Neuronal stem cell (in vitro differentiated cells): Measurements from ENCODE around the gene FGF8.

ENCODE experiments used
- DNase-seq: peaks from one replicate; pipeline ENCODE4 v3.0.0-alpha.2; 2013; ENCODE audit warnings: low spot score
- H2AFZ ChIP-seq: one replicate; pipeline ENCODE4 v1.6.1; 2013; ENCODE audit warnings: mild to moderate bottlenecking, low read length, inconsistent platforms
- H2AK5ac ChIP-seq: 2 replicates; pipeline ENCODE4 v1.6.1; 2013; ENCODE audit warnings: low read depth, mild to moderate bottlenecking, inconsistent platforms, low read length, moderate library complexity, mixed read lengths
- H2BK120ac ChIP-seq: 2 replicates; pipeline ENCODE4 v1.6.1; 2013; ENCODE audit warnings: low read depth, mild to moderate bottlenecking, inconsistent platforms, low read length, moderate library complexity, mixed read lengths
- H2BK12ac ChIP-seq: one replicate; pipeline ENCODE4 v1.6.1; 2013; ENCODE audit warnings: low read length, inconsistent platforms
- H2BK15ac ChIP-seq: 2 replicates; pipeline ENCODE4 v1.6.1; 2013; ENCODE audit warnings: mild to moderate bottlenecking, low read length, inconsistent platforms, mixed read lengths
- H2BK5ac ChIP-seq: one replicate; pipeline ENCODE4 v1.6.1; 2013; ENCODE audit warnings: inconsistent platforms, mild to moderate bottlenecking, low read length, moderate library complexity
- H3K14ac ChIP-seq: one replicate; pipeline ENCODE4 v1.6.1; 2013; ENCODE audit warnings: low read length, inconsistent platforms
- H3K18ac ChIP-seq: 2 replicates; pipeline ENCODE4 v1.6.1; 2013; ENCODE audit warnings: low read length, inconsistent platforms
- H3K23ac ChIP-seq: 2 replicates; pipeline ENCODE4 v1.6.1; 2013; ENCODE audit warnings: low read depth, mild to moderate bottlenecking, mixed read lengths, low read length, inconsistent platforms; ENCODE audit not compliant: poor library complexity
- H3K27ac ChIP-seq: replicated peaks from 3 replicates; pipeline ENCODE4 v1.5.1; 2013; ENCODE audit warnings: low read length, inconsistent platforms
- H3K27me3 ChIP-seq, 3 experiments: 2 replicates each; pipeline ENCODE4 v1.6.1; 2013; ENCODE audit warnings: low read length in 3 of 3, mild to moderate bottlenecking in 2 of 3, inconsistent platforms in 1 of 3, low read depth in 1 of 3, mixed read lengths in 1 of 3, moderate library complexity in 1 of 3; ENCODE audit not compliant: control insufficient read depth in 3 of 3, insufficient read depth in 3 of 3
- H3K36me3 ChIP-seq, 2 donors: replicated peaks in 1 of 2; 2 replicates each; pipeline ENCODE4 v1.6.1; 2013; ENCODE audit warnings: low read length in 2 of 2; ENCODE audit not compliant: control insufficient read depth in 2 of 2, insufficient read depth in 2 of 2
- H3K4ac ChIP-seq: 2 replicates; pipeline ENCODE4 v1.6.1; 2013; ENCODE audit warnings: inconsistent platforms, mild to moderate bottlenecking, low read length, moderate library complexity
- H3K4me1 ChIP-seq, 2 donors: 1 replicate in 1 of 2; 2 replicates in 1 of 2; pipeline ENCODE4 v1.6.1; 2013; ENCODE audit warnings: low read length in 2 of 2, low read depth in 1 of 2; ENCODE audit not compliant: control insufficient read depth in 2 of 2, insufficient read depth in 1 of 2
- H3K4me2 ChIP-seq: one replicate; pipeline ENCODE4 v1.6.1; 2013; ENCODE audit warnings: mild to moderate bottlenecking, low read length, inconsistent platforms; ENCODE audit not compliant: insufficient read depth, poor library complexity, severe bottlenecking
- H3K4me3 ChIP-seq, 2 donors: 2 replicates each; pipeline ENCODE4 v1.5.1; 2013; ENCODE audit warnings: low read length in 2 of 2, mild to moderate bottlenecking in 2 of 2, inconsistent platforms in 1 of 2, moderate library complexity in 1 of 2
- H3K79me1 ChIP-seq: one replicate; pipeline ENCODE4 v1.6.1; 2013; ENCODE audit warnings: low read depth, mild to moderate bottlenecking, inconsistent platforms, low read length, moderate library complexity
- H3K9ac ChIP-seq: one replicate; pipeline ENCODE4 v1.6.1; 2013; ENCODE audit warnings: mild to moderate bottlenecking, low read depth, low read length, inconsistent platforms; ENCODE audit not compliant: poor library complexity
- H3K9me3 ChIP-seq, 2 donors: replicated peaks in 1 of 2; 2 replicates each; pipeline versions ENCODE3 to v1.6.1; 2013; ENCODE audit warnings: low read length in 2 of 2, mild to moderate bottlenecking in 2 of 2, inconsistent platforms in 1 of 2, low read depth in 1 of 2, mixed read lengths in 1 of 2, moderate library complexity in 1 of 2; ENCODE audit not compliant: control insufficient read depth in 2 of 2, insufficient read depth in 1 of 2
- H4K8ac ChIP-seq: one replicate; pipeline ENCODE4 v1.6.1; 2013; ENCODE audit warnings: low read depth, mild to moderate bottlenecking, inconsistent platforms, low read length, moderate library complexity
- H4K91ac ChIP-seq: one replicate; pipeline ENCODE4 v1.6.1; 2013; ENCODE audit warnings: low read length, low read depth, mild to moderate bottlenecking, inconsistent platforms; ENCODE audit not compliant: poor library complexity
- WGBS, 2 donors: extraction: QIAGEN DNeasy Blood & Tissue Kit; methylation state at CpG; one replicate each; pipeline ENCODE4 v1.1.7; 2013; ENCODE audit warnings: missing lambda C conversion rate in 2 of 2, mixed read lengths in 1 of 2; ENCODE audit not compliant: insufficient read length in 2 of 2, insufficient replicate concordance in 1 of 2; ENCODE audit errors: extremely low coverage in 2 of 2; 5-methylcytosine and 5-hydroxymethylcytosine counted together

The FGF8 gene

DNA sequence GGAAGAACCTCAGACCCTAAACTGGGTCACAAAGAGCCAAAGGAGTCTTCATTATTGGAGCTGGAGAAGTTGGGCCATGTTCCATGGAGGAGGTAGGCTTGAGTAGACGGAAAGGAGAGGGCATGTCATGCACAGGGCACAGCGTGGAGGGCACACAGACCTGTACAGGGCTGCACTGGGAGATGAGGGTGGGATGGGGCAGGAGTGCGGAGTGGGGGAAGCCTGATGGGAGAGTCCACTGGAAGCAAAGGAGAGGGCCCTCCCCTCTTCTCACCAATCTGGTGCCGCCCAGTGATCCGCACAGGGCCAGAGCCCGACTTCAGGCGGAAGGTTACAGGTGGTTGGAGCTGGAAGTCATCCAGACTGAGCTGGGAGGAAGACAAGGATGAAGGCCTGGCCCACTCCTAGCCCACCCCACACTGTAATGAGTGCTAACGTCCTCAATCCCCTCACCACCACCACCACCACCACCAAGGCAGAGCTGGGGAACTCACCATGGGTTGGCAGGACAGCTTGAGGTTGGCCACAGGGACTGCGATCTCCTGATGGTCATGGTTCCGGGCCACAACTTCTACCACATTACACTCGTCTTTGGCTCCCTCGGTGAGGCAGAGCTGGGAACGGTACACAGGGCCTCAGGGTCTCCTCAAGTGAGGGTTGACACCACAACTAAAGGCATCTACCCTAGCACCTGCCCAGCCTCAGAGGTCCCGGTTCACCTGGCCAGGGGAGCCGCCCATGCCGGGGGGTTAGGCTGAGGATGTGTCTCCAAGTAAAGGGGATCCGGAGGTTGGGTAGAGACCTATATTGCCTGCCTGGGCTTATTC is 6.3 kb upstream of the FGF8 start:
- peak overlapping the region; percentile 84 for H3K4me2 ChIP-seq
- peaks cover 0 to 27% (median 23%) of the 10 kb centered on the region in 3 experiments for H3K27me3 ChIP-seq
- no peak overlapping the region for H3K27ac ChIP-seq
- H3K23ac ChIP-seq, result peak overlapping the region; percentile 0
- peak overlapping the region; percentile 13 for H2AK5ac ChIP-seq
- no peak for DNase-seq
- H3K9me3 ChIP-seq, result no peaks in the 10 kb centered on the region
- H2BK120ac ChIP-seq, result no peak overlapping the region
- H2BK15ac ChIP-seq, result no peak overlapping the region
- no peak overlapping the region for H3K14ac ChIP-seq
- no CpG with 5 or more reads among the region's 17 CpGs for WGBS, 2 donors
- H3K18ac ChIP-seq, result no peak overlapping the region
- H3K36me3 ChIP-seq, result peaks cover 14 to 34% of the 10 kb centered on the region in 2 donors
- peaks cover 1% of the 10 kb centered on the region for H3K79me1 ChIP-seq
- H3K4me3 ChIP-seq, result peak overlapping the region; percentile 74 to 91
- H3K4ac ChIP-seq, result no peak overlapping the region
- H2BK5ac ChIP-seq, result peak overlapping the region; percentile 45
- H2BK12ac ChIP-seq, result peak overlapping the region; percentile 18
- H4K91ac ChIP-seq, result no peak overlapping the region
- no peak overlapping the region for H4K8ac ChIP-seq
- peak overlapping the region; percentile 21 for H3K9ac ChIP-seq
- peak overlapping the region; percentile 89 for H2AFZ ChIP-seq
- peaks cover 12 to 31% of the 10 kb centered on the region in 2 donors for H3K4me1 ChIP-seq

- Histone ChIP-seq H3K27me3 (peaks cover 0 to 32% (median 26%) of the 10 kb centered on the region in 3 experiments), H2AK5ac (no peak overlapping the region), H2BK5ac (no peak overlapping the region), H4K91ac (no peak overlapping the region), H2BK15ac (no peak overlapping the region), H3K14ac (no peak overlapping the region), H2BK12ac (no peak overlapping the region), H3K36me3 (peaks cover 12 to 28% of the 10 kb centered on the region in 2 donors), H3K9ac (no peak overlapping the region), H3K4me1 (peaks cover 12 to 31% of the 10 kb centered on the region in 2 donors), H3K23ac (no peak overlapping the region), H2AFZ (no peak overlapping the region), H3K4ac (no peak overlapping the region), H3K18ac (no peak overlapping the region), H3K4me2 (no peak overlapping the region), H3K9me3 (no peaks in the 10 kb centered on the region), H3K27ac (no peak overlapping the region), H3K79me1 (peaks cover 1% of the 10 kb centered on the region), H4K8ac (no peak overlapping the region), H2BK120ac (no peak overlapping the region), H3K4me3 (peak overlapping the region in 1 of 2 donors; percentile 91)
- WGBS, 2 donors, result no CpG with 5 or more reads among the region's 7 CpGs
- no peak for DNase-seq
Measured at GRCh38 chr10:101781655-101781983, 5.7 kb upstream of the FGF8 start.

DNA sequence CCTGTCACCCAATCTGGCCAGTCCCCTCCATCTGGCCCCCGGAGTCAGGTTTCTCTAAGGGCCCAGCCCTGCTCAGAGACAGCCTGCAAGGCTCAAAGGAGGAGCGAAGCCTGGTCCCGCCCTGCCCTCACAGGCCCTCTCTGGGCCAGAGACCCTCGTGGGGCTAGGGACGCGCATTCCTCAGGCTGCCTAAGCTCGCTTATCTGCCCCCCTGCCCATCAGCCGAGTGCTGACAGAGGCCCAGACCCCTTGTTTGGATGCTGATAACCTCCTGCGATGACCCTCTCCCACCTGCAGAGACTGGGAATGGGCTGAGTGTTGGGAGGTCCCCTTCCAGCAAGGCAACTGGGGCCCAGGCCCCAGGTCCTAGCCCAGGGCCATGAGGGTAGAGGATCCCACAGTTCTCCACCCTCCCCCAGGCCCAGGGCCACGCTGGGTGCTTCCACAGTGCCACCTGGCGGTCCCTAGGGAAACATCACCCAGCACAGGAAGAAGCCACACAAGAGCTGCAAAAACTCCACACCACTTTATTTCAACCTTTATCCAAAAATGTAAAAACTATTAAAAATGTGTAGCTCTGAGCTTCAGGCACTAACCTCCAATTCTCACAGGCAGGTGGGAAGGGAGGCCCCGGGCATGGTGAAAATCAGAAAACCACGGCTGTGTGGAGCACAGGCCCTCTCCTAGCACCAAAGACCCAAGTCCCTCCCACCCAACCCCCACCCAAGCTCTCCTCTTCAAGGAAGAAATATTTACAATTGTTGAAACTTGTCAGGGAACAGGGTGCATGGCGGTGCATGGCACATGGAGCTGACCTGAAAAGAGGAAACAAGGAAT is 5.1 kb upstream of the FGF8 start:
- peak overlapping the region; percentile 73 for H3K18ac ChIP-seq
- H2AFZ ChIP-seq, result no peak overlapping the region
- H4K8ac ChIP-seq, result peak overlapping the region; percentile 90
- peak; percentile 80 for DNase-seq
- peak overlapping the region; percentile 84 for H2BK15ac ChIP-seq
- WGBS, 2 donors, result no CpG with 5 or more reads among the region's 14 CpGs
- H3K4ac ChIP-seq, result no peak overlapping the region
- H2BK12ac ChIP-seq, result no peak overlapping the region
- peak overlapping the region; percentile 82 for H2AK5ac ChIP-seq
- no peak overlapping the region for H3K4me3 ChIP-seq
- no peak overlapping the region for H3K4me2 ChIP-seq
- H3K79me1 ChIP-seq, result peaks cover 1% of the 10 kb centered on the region
- H2BK5ac ChIP-seq, result peak overlapping the region; percentile 67
- peaks cover 12 to 31% of the 10 kb centered on the region in 2 donors for H3K4me1 ChIP-seq
- peaks cover 8 to 22% of the 10 kb centered on the region in 2 donors for H3K36me3 ChIP-seq
- no peak overlapping the region for H3K14ac ChIP-seq
- H3K23ac ChIP-seq, result no peak overlapping the region
- no peak overlapping the region for H3K9ac ChIP-seq
- H3K27me3 ChIP-seq, result peaks cover 0 to 36% (median 29%) of the 10 kb centered on the region in 3 experiments
- H3K27ac ChIP-seq, result peak overlapping the region; percentile 36
- no peak overlapping the region for H2BK120ac ChIP-seq
- no peaks in the 10 kb centered on the region for H3K9me3 ChIP-seq
- H4K91ac ChIP-seq, result no peak overlapping the region
